ENCODE data around the gene GMPR.
"Not testable (repeated sequence)": the region's sequence is repeated elsewhere in the genome, so short reads cannot be mapped to it uniquely, and the experiment has no call there.

The GMPR gene

GRCh38 chr6:16248271-16248853, 10.0 kb downstream of the GMPR start:
- no peak for DNase-seq (ENCODE audit: low spot score)

DNA sequence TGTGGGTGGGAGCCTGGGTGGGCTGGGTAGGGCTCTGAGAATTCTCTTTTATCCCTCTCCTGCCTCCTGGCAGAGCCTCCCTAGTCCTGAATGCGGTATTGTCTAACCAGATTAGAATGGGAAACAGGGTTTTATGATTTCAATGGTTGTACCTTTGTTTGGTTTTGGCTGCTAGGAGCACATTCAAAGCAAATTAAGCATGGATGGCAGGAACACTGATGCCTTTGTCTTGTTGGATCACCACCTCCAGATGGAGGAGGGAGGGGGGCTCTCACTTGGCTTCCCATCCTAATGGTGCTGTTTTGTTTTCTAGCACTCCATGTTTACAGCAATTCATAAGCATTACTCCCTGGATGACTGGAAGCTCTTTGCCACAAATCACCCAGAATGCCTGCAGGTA, 11.6 kb downstream of the GMPR start:
- DNase-seq (ENCODE audit: low spot score), result no peak

GRCh38 chr6:16251706-16252105, 13.3 kb downstream of the GMPR start:
- DNase-seq (ENCODE audit: low spot score), result no peak

GRCh38 chr6:16252686-16253299, 14.4 kb downstream of the GMPR start:
- peak; percentile 10 for DNase-seq (ENCODE audit: low spot score)

- DNase-seq (ENCODE audit: low spot score), result peak; percentile 7
Observed at GRCh38 chr6:16253399-16254144, 15.2 kb downstream of the GMPR start.

GRCh38 chr6:16254535-16254934, 16.1 kb downstream of the GMPR start:
- DNase-seq (ENCODE audit: low spot score), result no peak

GRCh38 chr6:16256781-16257180, 18.4 kb downstream of the GMPR start:
- DNase-seq (ENCODE audit: low spot score), result no peak

- peak; percentile 69 for DNase-seq (ENCODE audit: low spot score)
Observed at GRCh38 chr6:16257999-16258708, 19.8 kb downstream of the GMPR start.

- no peak for DNase-seq (ENCODE audit: low spot score)
Observed at GRCh38 chr6:16258709-16259075, 20.3 kb downstream of the GMPR start.

DNA sequence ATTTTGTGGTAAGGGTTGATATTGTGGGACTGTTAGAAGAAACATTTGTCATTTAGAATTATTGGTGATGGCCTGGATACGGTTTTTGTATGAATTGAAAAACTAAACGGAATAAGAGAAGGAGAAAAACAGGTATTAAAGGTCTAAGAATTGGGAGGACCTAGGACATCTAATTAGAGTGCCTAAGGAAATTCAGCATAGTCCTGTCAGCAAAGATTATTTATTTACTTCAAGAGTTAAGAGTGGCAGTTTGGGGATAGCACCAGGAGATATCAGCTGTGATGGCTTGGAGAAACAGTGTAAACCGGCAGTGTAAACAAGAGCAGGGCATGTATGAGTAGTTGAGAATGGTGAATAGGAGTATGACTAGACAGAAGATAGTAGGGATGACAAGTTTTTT, 21.2 kb downstream of the GMPR start:
- DNase-seq (ENCODE audit: low spot score), result peak; percentile 37

GRCh38 chr6:16260602-16261001, 22.2 kb downstream of the GMPR start:
- not testable (repeated sequence) for DNase-seq (ENCODE audit: low spot score)

- DNase-seq (ENCODE audit: low spot score), result not testable (repeated sequence)
Observed at GRCh38 chr6:16262773-16263172, 24.4 kb downstream of the GMPR start.

DNA sequence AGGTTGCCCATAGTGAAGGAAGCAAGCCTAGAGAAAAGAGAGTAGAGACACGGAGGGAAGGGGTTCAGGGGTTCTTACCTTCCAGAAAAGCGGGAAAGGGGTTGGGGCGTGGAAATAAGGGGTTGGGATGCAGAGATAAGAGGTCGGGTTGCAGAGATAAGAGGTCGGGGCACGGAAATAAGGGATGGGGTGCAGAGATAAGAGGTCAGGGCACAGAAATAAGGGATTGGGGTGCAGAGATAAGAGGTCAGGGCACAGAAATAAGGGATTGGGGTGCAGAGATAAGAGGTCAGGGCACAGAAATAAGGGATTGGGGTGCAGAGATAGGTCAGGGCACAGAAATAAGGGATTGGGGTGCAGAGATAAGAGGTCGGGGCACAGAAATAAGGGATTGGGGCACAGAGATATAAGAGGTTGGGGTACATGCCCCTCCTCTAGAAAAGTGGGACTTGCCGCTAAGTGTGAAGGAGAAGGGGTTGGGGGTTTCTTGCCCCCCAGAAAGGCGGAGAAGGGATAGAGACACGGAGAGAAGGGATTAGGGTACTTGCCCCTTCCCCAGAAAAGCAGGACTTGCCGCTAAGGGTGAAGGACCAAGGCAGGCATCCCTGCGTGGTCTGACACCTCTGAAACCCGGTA, 25.2 kb downstream of the GMPR start:
- DNase-seq (ENCODE audit: low spot score), result peak; percentile 53

DNA sequence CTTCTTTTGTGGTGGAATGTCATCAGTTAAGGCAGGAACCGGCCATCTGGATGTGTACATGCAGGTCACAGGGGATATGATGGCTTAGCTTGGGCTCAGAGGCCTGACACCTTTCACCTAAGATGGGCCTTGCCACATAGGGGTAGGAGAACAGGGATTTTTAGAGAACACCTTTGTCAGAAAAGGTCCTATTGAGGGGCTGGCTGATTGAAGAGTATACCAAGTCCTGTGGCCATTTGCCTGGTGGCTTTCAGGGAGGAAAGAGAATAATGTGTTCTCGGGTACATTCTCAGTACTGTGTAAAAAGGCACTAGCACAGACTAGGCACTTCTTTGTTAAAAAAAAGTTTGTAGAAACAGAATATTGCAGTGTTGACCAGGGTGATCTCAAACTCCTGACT, 26.4 kb downstream of the GMPR start:
- DNase-seq (ENCODE audit: low spot score), result no peak

DNA sequence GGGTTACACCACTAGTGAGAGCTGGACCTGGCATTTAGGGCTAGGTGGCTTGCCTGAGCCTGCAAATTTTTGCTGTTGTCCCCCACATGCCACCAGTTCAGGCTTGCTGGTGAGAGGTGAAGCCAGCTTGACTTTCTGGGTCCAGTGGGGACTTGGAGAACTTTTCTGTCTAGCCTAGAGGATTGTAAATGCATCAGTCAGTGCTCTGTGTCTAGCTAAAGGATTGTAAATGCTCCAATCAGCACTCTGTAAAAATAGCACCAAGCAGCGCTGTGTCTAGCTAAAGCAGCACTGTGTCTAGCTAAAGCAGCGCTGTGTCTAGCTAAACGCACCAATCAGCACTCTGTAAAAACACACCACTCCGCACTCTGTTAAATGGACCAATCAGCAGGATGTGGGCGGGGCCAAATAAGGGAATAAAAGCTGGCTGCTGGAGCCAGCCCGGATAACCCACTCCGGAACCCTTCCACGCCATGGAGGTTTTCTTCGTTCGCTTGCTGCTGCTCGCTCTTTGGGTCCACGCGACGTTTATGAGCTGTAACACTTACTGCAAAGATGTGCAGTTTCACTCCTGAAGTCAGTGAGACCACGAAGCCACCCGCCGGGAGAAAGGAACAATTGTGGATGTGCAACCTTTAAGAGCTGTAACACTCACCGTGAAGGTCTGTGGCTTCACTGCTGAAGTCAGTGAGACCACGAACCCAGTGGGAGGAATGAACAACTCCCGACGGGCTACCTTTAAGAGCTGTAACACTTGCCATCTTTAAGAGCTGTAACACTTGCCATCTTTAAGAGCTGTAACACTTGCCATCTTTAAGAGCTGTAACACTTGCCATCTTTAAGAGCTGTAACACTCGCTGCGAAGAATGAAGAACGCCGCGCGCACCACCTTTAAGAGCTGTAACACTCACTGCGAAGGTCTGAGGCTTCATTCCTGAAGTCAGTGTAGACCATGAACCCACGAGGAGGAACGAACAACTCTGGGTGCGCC, 27.3 kb downstream of the GMPR start:
- peak; percentile 46 for DNase-seq (ENCODE audit: low spot score)

GRCh38 chr6:16267428-16268263, 29.3 kb downstream of the GMPR start:
- peak; percentile 80 for DNase-seq (ENCODE audit: low spot score)

DNA sequence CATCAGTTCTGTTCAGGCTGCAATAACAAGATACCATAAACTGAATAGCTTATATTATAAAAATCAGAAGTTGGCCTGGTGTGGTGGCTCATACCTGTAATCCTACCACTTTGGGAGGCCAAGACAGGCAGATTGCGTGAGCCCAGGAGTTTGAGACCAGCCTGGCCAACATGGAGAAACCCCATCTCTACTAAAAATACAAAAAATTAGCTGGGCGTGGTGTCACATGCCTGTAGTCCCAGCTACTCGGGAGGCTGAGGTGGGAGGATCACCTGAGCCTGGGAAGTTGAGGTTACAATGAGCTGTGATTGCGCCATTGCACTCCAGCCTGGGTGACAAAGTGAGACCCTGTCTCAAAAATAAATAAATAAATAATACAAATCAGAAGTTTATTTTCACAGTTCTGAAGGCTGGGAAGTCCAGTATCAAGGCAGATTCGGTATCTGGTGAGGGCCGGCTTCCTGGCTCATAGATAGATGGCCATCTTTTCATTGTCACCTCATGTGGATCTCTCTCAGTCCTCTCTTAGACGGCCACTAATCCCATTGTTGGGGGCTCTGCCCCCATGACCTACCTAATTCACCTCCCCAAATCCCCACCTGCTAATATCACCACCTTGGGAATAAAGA, 31.2 kb downstream of the GMPR start:
- DNase-seq (ENCODE audit: low spot score), result not testable (repeated sequence)

DNA sequence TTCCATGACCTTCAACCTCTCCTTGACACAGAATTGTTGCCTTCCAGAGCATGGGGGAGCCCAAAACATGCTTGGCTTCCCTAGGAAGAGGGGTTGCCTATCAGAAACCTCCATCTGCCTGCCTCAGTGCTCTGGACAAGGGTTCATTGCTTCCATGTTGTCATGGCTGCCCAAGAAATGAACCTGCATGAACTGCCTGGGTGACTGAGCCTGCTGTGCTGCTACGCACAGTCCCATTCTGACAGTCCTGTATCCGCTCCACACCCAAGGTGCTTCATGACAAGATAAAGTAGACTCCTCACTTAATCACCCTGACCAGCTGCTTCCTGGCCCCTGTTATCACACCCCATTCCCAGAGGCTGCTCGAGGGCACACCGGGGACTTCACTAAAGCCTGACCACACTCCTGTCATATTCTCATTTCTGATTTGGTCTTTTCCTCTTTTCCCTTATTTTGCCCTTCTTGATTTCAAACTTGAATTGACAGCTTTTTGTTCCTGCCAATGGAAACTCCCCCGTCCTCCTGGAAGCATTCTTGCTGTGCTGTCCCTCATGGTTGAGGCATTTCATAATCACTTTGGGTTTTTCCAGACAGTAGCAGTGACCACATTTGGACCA, 31.9 kb downstream of the GMPR start:
- DNase-seq (ENCODE audit: low spot score), result peak; percentile 95

GRCh38 chr6:16271428-16271827, 33.0 kb downstream of the GMPR start:
- peak; percentile 55 for DNase-seq (ENCODE audit: low spot score)

All from hematopoietic multipotent progenitor cell treated with erythropoietin and hydrocortisone succinate and interleukin-3 and kit ligand, for 17 days (in vitro differentiated cells).